LNCaP clone FGC (cell line): ENCODE results near the gene PRDM11.

Experiments used
- DNase-seq: peaks from one replicate; pipeline ENCODE4 v3.0.0-alpha.2; 2011; ENCODE audit warnings: low read depth
- H3K4me3 ChIP-seq: 2 replicates; pipeline ENCODE4 v1.5.1; 2011; ENCODE audit warnings: mild to moderate bottlenecking, low read depth, low read length, control low read depth
- CTCF ChIP-seq: IDR thresholded peaks from 2 replicates; pipeline ENCODE4 v1.5.1; 2012; ENCODE audit warnings: mild to moderate bottlenecking; ENCODE audit not compliant: control insufficient read depth, insufficient read depth; ENCODE audit errors: extremely low read depth

Gene PRDM11

DNA sequence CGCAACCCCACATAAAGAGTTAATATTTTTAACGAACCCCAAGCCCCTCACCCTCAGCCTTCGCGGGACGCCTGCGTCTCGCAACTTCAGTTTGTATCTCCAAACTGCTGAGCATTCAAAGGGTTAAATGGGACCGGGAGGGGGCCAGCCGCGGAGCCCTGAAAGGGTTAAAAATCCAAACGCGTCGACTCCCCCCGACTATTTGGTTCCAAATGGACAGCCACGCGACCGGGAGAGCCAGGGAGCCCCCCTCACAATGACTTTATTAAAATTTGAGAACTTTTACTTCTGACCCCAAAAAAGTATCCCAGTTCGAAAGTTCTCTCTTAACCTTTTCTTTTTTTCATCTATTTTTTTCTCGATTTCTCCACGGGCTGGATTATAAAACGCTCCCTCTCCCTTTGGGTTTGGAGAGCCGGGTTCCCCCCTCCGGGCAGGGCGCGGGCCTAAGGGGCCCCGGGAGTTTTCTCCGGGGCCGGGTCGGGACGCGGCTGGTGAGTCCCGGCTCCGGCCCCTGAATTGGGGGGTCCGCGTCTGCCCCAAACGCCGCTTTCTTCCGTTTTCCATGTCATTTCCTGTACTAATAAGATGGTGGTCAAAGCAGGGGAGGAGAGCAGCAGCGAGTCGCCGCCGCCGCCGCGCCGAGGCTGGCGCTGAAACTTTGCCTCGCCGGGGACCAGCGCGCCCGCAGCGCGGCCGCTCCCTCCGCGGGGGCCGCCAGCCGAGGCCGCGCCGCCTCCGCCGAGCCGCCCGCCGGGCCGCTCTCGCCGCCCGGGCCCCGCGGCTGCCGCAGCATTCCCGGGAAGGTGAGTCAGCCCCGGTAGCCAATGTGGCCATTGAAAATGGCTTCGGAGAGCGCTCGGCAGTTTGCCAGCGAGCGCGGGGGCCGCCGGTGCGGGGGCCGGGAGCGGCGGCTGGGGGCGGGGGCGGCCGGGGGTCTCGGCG lies at the start of gene PRDM11:
PRDM11 (plus strand) TSS at position 568 of the 945 bp plus-strand sequence. CDS start 35,128 bp downstream, outside the sequence.
- no peak for TF ChIP-seq CTCF
- DNase-seq, result no peak
- peak within 1 kb of the TSS; percentile 83 for H3K4me3 ChIP-seq

DNA sequence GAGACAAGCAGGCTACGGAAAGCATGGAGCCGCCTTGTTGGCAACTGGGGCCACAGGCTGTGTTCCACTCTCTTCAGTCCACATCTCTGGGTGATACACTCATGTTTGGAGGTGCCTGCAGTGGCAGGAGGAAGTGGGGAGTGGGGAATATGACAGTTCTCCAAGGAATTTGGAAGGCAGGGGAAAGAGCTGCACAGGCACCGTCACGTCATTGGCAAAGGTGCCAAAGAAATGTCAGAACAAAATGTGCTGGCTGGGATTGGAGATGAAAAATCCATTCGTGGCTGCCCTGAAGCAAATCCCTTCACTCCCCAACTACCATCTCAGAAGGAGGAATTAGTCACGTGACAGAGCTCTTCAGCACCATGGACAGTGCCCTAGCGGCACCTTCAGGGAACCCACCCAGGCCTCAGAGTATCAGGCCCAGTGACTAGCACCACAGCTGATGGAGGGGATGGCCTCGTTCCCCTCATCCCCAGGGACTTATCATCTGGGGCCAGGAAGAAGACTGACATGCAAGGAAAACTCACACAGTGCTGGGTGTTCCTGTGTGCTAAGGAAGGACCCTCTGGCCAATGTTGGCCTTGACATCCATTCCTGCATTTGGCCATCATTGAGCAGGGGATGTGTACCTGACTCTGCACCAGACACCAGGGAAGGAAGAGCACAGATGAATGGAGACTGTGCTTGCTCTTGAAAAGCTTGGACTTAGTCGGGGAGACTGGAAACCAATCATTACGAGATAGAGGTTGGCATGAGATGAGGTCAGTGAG lies 48.5 kb upstream of the PRDM11 start:
- no peak overlapping the region for H3K4me3 ChIP-seq
- peak; percentile 21 for DNase-seq
- 0 out of 2 replicates have a peak, but pooled peaks have one; percentile 1 for TF ChIP-seq CTCF

DNA sequence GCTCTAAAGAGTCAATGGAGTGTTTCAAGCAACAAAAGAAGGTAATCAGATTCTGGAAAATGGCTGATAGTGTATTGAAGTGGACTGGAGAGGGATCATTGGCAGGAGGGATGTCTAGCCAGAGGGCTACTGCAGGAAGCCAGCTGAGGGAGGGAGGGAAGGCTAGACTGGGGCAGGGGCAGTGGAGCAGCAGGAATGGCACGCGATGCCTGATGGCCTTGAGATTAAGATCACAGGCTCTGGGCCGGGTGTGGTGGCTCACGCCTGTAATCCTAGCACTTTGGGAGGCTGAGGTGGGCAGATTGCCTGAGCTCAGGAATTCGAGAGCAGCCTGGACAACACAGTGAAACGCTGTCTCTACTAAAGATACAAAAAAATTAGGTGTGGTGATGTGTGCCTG lies 47.5 kb upstream of the PRDM11 start:
- no peak for TF ChIP-seq CTCF
- H3K4me3 ChIP-seq, result no peak overlapping the region
- no peak for DNase-seq

DNA sequence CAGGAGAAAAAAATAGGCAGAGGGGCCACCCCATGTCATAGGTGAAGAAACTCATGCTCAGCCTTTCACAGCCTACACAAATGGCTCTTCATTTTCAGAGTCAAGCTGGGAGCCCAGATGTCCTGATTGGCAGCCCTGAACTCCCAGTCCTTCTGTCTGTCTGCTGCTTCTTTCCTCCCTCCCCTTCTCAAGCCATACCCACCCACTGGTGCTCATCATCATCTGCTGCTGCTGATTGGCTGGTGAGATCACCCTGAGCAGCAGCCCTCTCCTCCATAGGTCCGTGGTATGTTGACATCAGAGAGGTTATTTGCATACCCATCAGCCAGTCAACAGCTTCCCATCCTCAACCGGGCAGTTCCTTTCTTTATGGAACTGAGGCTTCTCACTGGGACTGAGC lies 46.1 kb upstream of the PRDM11 start:
- no peak for DNase-seq
- H3K4me3 ChIP-seq, result no peak overlapping the region
- TF ChIP-seq CTCF, result no peak

DNA sequence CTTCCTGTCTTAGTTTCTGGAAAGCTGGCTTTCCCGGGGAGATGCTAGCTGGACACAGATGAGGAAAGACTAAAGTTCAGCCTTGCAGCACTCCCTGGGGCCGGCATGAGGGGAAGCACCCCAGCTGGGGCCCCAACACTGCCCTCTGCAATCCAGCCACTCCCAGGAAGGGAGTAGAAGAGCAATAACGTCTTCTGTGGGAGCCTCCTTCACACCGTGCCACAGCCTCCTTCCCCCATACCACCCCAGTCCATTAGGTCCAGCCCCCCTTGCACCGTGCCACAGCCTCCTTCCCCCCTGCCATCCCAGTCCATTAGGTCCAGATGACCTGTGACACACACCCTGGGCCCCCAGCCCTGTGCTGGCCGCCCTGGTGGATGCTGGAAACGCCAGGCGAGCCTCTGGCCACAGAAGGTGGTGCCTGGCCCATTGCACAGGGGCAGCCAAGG lies 44.1 kb upstream of the PRDM11 start:
- no peak overlapping the region for H3K4me3 ChIP-seq
- no peak for TF ChIP-seq CTCF
- DNase-seq, result no peak

- no peak overlapping the region for H3K4me3 ChIP-seq
- no peak for DNase-seq
- peak; percentile 95 for TF ChIP-seq CTCF
Measured at GRCh38 chr11:45102810-45103621, 43.4 kb upstream of the PRDM11 start.
